Epithelial cell of esophagus (primary cell): ENCODE measurements around the gene CISD3.
A peak's percentile ranks its signal among the peaks of the same experiment; 100 is the strongest.

Experiments
- DNase-seq: peaks from one replicate; pipeline ENCODE4 v3.0.0; 2010; ENCODE audit warnings: low read depth
- H3K4me3 ChIP-seq: 2 replicates; pipeline ENCODE4 v1.5.1; 2011; ENCODE audit warnings: mild to moderate bottlenecking, low read length, control low read depth
- TF ChIP-seq, protein P1 (sequence below): IDR thresholded peaks from 2 replicates; pipeline ENCODE4 v1.5.1; 2011; ENCODE audit warnings: low read depth, mild to moderate bottlenecking, low read length, control low read depth, inconsistent platforms; ENCODE audit not compliant: insufficient read depth; ENCODE audit errors: missing control alignments

CISD3 gene

DNA sequence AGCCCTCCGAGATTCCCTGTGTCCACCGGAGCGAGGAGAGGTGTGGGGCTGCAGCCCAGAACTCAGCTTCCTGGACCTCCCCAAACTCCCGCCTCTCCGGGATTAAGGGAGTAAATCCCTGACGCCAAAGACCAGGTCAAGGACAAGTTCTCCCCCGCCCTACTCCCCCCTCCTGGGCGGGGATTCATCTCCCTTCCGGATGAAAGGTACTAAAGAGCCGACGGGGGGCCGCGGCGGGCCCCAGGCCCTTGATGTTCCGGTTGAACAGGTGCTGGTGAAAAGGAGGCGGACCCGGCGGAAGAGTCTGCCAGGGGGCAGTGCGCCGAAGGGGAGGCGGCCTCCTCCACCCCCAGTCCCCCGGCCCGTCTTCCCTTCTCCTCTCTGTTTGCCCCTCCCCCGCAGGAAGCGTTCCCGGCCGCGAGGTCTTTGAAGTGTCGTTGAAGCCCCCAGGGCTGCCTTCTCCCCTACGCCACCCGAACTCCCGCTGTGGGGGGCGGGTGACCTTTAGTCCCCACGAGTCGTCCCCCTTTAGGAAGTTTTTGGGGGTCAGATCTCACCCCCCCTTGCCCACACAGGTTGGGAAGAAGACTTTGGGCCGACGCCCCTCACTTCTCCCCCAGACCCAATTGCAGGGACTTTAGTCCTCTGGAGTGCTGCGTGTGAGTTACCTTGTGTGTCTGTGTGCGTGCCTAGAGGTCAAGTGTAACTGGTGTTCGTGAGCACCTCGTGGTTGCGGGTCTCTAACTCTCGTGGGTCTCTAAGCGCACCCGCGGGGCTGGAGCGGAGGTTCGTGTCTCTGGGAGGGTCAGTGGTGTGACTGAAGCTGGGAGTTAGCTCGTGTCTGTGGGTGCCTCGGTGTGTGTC, 26.2 kb upstream of the CISD3 start:
- DNase-seq, result peak; percentile 50
- TF ChIP-seq, protein P1, sequence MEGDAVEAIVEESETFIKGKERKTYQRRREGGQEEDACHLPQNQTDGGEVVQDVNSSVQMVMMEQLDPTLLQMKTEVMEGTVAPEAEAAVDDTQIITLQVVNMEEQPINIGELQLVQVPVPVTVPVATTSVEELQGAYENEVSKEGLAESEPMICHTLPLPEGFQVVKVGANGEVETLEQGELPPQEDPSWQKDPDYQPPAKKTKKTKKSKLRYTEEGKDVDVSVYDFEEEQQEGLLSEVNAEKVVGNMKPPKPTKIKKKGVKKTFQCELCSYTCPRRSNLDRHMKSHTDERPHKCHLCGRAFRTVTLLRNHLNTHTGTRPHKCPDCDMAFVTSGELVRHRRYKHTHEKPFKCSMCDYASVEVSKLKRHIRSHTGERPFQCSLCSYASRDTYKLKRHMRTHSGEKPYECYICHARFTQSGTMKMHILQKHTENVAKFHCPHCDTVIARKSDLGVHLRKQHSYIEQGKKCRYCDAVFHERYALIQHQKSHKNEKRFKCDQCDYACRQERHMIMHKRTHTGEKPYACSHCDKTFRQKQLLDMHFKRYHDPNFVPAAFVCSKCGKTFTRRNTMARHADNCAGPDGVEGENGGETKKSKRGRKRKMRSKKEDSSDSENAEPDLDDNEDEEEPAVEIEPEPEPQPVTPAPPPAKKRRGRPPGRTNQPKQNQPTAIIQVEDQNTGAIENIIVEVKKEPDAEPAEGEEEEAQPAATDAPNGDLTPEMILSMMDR, result no peak
- peak overlapping the region; percentile 81 for H3K4me3 ChIP-seq

DNA sequence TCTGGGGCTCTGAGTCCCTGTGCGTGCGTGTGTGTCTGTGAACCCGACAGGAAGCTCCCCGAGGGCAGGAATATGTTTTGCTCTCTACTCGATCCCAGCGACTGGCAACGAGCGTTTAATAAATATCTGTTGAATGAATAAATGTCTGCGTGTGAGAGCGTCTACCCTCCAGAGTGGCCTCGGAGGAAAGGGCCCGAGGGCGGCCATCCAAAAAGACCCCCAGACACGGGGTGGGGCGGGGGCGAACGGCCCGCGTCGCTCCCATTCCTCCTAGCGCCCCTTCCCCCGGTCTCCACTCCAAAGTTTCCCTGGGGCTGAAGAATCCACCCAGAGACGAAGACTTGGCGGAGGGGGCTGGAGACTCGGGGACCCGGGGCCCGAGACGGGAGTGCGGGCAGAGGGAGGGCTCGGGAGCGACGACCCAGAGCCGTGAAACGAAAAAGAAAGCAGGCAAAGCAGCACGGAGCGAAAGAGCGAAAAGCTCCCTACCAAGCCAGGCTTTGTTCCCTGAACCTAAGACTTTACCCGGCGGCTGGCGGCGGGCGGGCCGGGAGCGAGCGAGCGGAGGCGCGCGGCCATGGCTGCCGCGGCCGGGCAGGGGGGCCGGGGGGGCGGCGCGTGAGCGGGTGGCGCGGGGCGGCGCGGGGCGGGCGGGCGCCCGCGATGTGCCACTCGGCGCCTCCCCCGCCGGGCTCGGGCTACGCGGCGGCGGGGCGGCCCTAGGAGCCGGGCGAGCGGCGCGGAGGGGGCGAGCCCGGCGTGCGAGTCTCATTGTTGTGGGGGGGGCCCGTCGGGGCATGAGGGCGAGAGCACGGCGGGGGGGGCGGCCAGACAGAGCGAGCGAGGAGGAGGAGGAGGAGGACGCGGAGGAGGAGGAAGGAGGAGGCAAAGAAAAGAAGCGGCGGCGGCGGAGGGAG, 25.3 kb upstream of the CISD3 start, which contains the start of gene MLLT6:
Gene MLLT6 (plus strand): TSS at position 668 of the 917 bp plus-strand sequence. CDS start 360 bp downstream, outside the sequence.
- TF ChIP-seq, protein P1, result no peak
- DNase-seq, result peak; percentile 81
- H3K4me3 ChIP-seq, result peak within 1 kb of the TSS; percentile 81

DNA sequence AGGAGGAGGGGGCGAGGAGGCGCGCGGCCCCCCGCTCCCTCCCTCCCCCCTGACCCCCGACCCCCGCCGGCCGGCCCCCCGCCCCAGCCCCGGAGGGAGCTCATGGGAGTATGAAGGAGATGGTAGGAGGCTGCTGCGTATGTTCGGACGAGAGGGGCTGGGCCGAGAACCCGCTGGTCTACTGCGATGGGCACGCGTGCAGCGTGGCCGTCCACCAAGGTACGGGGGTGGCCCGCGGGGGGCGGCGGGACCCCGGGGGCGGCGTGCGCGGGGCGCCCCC, 24.7 kb upstream of the CISD3 start:
- TF ChIP-seq, protein P1, result no peak
- DNase-seq, result no peak
- H3K4me3 ChIP-seq, result peak overlapping the region; percentile 73

DNA sequence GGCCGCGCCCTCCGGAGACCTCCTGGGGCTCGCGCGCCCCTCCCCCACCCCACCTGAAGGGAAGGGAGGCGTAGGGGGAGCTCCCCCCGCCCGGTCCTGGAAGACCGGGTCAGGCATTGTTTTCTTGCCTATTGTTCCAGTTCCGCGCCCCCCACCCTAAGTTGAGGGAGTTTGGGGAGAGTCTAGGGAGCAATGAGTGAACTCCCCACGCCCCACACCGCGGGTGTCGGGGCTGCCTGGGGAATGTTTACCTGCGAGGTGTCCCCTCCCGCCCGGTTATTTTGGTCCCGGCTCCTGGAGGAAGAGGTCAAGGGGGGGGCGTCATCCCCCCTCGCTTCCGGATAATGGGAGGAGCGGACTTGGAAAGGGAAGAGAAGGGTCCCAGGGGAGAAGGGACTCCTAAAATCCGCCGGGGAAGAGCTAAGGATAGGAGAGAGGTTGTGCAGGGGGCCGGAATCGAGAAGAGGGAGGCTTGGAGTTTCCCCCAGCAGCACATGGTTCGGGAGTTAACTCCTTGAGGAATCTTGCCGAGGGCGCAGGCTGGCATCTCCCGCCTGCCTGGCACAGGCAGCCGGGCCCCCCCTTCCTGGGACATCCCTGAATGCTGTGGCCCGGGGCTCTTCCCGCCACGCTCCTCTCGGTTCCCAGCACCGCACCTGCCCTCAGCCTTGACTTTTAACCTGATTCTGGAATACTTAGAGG, 24.2 kb upstream of the CISD3 start:
- DNase-seq, result peak; percentile 29
- H3K4me3 ChIP-seq, result peak overlapping the region; percentile 73
- TF ChIP-seq, protein P1, result no peak

DNA sequence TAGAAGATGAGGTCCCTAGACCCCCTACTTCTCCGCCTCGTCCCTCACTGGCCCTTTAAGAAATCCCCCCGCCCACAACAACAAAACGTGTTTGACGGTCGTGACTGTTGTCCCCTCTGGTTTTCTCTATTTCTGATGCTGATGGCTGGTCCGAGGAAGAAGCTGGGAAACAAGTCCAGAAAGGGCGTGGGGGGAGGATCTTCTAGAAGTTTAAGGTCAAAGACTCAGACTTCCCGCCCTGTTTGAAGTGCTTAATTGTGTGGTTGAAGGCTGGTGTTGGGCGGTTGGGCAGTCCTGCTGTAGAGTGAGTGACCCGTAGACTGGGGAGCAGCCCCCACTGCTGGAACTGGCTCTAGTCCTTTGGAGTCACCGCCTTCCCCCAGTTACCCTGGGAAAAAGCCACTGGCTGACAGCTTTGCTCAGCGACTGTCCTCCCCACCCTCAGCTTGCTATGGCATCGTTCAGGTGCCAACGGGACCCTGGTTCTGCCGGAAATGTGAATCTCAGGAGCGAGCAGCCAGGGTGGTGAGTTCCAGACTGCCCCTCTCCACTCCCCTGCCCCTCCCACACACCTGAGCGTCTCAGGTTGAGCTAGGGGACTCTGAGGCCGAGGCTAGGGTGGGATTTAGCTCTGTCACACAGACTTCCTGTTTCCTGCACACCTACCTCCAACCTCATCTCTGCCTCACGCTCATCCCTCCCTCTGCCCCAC, 23.5 kb upstream of the CISD3 start:
- H3K4me3 ChIP-seq, result peak overlapping the region; percentile 73
- TF ChIP-seq, protein P1, result no peak
- no peak for DNase-seq
